Lower lobe of right lung (tissue), 2 donors: ENCODE measurements around the gene DHRSX. TPM values are rescaled to one million over a fixed set of nuclear protein-coding genes. Genes with fewer than 3 reads are reported as not detected.

Experiments
- ATAC-seq, 2 donors: fragments of 200-7000 bp; cut with Tn5 transposase; one replicate each; pipeline ENCODE4 v1.9.1; 2020 to 2022; ENCODE audit warnings: mild to moderate bottlenecking in 2 of 2, moderate library complexity in 2 of 2
- DNase-seq: peaks from one replicate; pipeline ENCODE4 v3.0.0-alpha.2; 2020
- H3K27ac ChIP-seq: fragments of 200-600 bp; one replicate; pipeline ENCODE4 v1.8.0; 2022
- H3K27me3 ChIP-seq: fragments of 200-600 bp; one replicate; pipeline ENCODE4 v1.8.0; 2022; ENCODE audit warnings: low read depth
- H3K36me3 ChIP-seq: fragments of 200-600 bp; one replicate; pipeline ENCODE4 v1.8.0; 2022; ENCODE audit warnings: mild to moderate bottlenecking
- H3K4me1 ChIP-seq: fragments of 200-600 bp; one replicate; pipeline ENCODE4 v1.8.0; 2022
- H3K4me3 ChIP-seq: fragments of 200-600 bp; one replicate; pipeline ENCODE4 v1.8.0; 2022; ENCODE audit warnings: mild to moderate bottlenecking
- H3K9me3 ChIP-seq: fragments of 200-600 bp; one replicate; pipeline ENCODE4 v1.8.0; 2022
- intact Hi-C: fragments of 100-400 bp; cut with DNase I; formaldehyde crosslinking; loops from one replicate; pipeline ENCODE4 v1.11.0; 2022
- total RNA-seq: library from RNA; stranded (reverse); fragmentation: NEBNext Ultra II Directional; extraction: Animal tissue kit (Norgen Biotek cat#: 25700); gene quantifications from one replicate; pipeline ENCODE4 v1.2.1, GENCODE V29; 2021
- TF ChIP-seq, protein P1 (sequence below): fragments of 200-600 bp; IDR thresholded peaks from one replicate; pipeline ENCODE4 v1.8.0; 2022; ENCODE audit warnings: antibody characterized with exemption, mild to moderate bottlenecking
- donor health status: DM: no; HTN: yes; CAD: no; lungs with severe emphysema.

DHRSX gene
- total RNA-seq, 1 donor from 2014 or later = 31.9 TPM

DNA sequence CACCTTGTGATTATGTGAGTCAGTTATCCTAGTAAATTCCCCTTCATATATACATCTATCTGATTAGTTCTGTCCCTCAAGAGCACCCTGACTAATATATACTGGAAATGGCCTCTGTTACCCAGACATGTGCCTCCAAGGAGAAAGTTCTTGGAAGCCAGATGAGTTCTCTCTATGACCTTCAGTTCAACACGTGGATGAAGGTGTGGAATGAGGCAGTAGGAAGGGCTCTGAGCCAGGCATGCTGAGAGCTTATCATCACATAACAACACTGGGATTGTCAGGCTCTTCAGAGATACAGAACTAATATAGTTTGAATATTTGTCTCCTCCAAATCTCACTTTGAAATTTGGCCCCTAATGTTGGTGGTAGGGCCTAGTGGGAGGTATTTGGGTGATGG lies 44.4 kb upstream of the DHRSX start:
- H3K9me3 ChIP-seq = no peaks in the 10 kb centered on the region
- DNase-seq = no peak
- H3K27me3 ChIP-seq = no peaks in the 10 kb centered on the region
- TF ChIP-seq, protein P1, sequence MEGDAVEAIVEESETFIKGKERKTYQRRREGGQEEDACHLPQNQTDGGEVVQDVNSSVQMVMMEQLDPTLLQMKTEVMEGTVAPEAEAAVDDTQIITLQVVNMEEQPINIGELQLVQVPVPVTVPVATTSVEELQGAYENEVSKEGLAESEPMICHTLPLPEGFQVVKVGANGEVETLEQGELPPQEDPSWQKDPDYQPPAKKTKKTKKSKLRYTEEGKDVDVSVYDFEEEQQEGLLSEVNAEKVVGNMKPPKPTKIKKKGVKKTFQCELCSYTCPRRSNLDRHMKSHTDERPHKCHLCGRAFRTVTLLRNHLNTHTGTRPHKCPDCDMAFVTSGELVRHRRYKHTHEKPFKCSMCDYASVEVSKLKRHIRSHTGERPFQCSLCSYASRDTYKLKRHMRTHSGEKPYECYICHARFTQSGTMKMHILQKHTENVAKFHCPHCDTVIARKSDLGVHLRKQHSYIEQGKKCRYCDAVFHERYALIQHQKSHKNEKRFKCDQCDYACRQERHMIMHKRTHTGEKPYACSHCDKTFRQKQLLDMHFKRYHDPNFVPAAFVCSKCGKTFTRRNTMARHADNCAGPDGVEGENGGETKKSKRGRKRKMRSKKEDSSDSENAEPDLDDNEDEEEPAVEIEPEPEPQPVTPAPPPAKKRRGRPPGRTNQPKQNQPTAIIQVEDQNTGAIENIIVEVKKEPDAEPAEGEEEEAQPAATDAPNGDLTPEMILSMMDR = no peak
- no peak for ATAC-seq
- intact Hi-C loops = no loop called here
- no peak overlapping the region for H3K4me3 ChIP-seq
- no peaks in the 10 kb centered on the region for H3K4me1 ChIP-seq
- no peak overlapping the region for H3K27ac ChIP-seq
- no peaks in the 10 kb centered on the region for H3K36me3 ChIP-seq

DNA sequence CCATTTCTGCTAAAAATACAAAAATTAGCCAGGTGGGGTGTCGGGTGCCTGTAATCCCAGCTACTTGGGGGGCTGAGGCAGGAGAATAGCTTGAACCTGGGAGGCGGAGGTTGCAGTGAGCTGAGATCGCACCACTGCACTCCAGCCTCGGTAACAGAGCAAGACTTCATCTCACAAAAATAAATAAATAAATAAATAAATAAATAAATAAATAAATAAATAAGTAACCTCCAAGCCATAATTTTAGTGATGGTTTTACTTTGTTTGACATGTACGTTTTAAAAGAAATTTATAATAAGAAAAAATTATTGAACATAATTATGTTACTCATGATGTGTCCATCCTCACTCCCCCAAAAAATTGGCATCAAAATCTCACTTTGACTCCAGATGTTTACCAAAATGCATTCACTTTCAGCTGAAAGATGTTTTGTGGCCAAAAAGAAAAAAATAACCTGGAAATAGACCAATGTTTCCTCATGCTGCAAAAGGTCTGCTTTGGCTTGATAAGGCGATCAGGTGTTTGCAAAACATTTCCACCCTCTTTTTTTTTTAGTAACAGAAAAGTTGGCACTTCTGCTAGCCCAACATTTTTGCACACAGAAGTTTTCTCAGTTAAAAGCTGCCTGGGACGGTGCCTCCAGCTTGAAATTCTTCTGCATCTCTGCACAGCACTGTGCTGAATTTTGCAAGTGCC lies 42.2 kb upstream of the DHRSX start:
- TF ChIP-seq, protein P1 = no peak
- Histone ChIP-seq H3K36me3 (no peaks in the 10 kb centered on the region), H3K4me3 (no peak overlapping the region), H3K9me3 (no peaks in the 10 kb centered on the region), H3K27me3 (no peaks in the 10 kb centered on the region), H3K4me1 (no peaks in the 10 kb centered on the region), H3K27ac (no peak overlapping the region)
- intact Hi-C loops = no loop called here
- ATAC-seq (no peak), DNase-seq (no peak)

DNA sequence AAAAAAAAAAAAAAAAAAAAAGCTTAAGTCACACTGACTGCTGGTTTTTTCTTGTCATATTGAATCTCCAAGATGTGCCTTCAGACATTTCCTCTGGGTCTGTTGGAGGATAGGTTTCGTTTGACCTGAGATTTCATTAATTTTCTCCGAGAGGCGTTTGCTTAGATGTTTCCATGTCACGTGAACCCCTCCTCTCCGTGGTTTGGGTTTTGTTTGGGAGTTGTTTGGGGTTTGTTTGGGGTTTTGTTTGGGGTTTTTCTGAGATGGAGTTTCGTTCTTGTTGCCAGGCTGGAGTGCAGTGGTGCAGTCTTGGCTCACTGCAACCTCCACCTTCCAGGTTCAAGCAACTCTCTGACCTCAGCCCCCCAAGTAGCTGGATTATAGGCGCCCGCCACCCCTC lies 40.8 kb upstream of the DHRSX start:
- H3K36me3 ChIP-seq = no peaks in the 10 kb centered on the region
- H3K4me3 ChIP-seq = no peak overlapping the region
- intact Hi-C loops = no loop called here
- no peaks in the 10 kb centered on the region for H3K27me3 ChIP-seq
- DNase-seq (no peak), ATAC-seq (no peak)
- no peak overlapping the region for H3K27ac ChIP-seq
- H3K9me3 ChIP-seq = no peaks in the 10 kb centered on the region
- H3K4me1 ChIP-seq = no peaks in the 10 kb centered on the region
- TF ChIP-seq, protein P1 = no peak

DNA sequence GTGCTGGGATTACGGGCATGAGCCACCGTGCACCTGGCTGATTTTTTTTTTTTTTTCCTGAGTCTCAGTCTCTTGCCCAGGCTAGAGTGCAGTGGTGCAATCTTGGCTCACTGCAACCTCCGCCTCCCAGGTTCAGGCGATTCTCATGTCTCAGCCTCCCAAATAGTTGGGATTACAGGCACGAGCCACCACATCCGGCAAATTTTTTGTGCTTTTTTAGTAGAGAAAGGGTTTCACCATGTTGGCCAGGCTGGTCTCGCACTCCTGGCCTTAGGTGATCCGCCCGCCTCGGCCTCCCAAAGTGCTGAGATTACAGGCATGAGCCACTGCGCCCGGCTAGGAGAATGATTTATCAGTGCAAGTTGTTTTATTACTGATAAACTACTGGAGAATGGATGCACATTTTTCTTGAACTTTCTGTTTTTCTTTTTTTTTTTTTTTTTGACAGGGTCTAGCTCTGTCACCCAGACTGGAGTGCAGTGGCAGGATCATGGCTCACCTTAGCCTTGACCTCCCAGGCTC lies 39.7 kb upstream of the DHRSX start:
- intact Hi-C loops = no loop called here
- Histone ChIP-seq H3K4me3 (no peak overlapping the region), H3K27ac (no peak overlapping the region), H3K9me3 (no peaks in the 10 kb centered on the region), H3K4me1 (no peaks in the 10 kb centered on the region), H3K27me3 (no peaks in the 10 kb centered on the region), H3K36me3 (no peaks in the 10 kb centered on the region)
- TF ChIP-seq, protein P1 = no peak
- DNase-seq (no peak), ATAC-seq (no peak)

DNA sequence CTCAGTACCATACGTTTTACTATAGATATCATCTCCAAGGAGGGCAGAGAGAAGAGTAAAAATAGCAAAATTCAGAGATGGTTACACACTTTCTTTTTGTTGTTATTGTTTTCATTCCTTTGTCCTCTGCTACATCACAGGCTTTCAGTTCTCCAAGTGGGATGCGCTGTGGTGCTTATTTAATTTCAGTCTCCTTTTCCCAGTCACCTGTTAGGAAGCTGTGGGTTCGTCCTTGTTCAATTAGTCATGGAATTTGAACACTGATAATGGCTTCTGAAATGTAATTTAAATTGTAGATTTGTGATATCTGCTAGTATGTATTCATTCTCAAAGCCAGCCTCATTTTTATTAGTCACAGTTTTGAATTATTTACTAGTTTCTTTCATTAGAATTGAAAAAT lies 38.8 kb upstream of the DHRSX start:
- TF ChIP-seq, protein P1 = no peak
- H3K4me1 ChIP-seq = no peaks in the 10 kb centered on the region
- H3K36me3 ChIP-seq = no peaks in the 10 kb centered on the region
- DNase-seq = no peak
- no peak overlapping the region for H3K27ac ChIP-seq
- no peak for ATAC-seq
- no peaks in the 10 kb centered on the region for H3K9me3 ChIP-seq
- H3K27me3 ChIP-seq = no peaks in the 10 kb centered on the region
- intact Hi-C loops = no loop called here
- no peak overlapping the region for H3K4me3 ChIP-seq
